T1000 (cell line): ENCODE data around the gene ZC3H12D.

Experiments
- DNase-seq: peaks from one replicate; lab custom pipeline; 2025; ENCODE audit warnings: mixed read lengths; lab: John Stamatoyannopoulos, UW

The ZC3H12D gene

GRCh38 chr6:149414009-149414408 lies 70.8 kb downstream of the ZC3H12D start:
- DNase-seq, result no peak

GRCh38 chr6:149410557-149410956 lies 74.3 kb downstream of the ZC3H12D start:
- DNase-seq, result no peak

GRCh38 chr6:149409617-149410016 lies 75.2 kb downstream of the ZC3H12D start:
- no peak for DNase-seq

GRCh38 chr6:149405823-149406765 lies 78.7 kb downstream of the ZC3H12D start:
- no peak for DNase-seq

- DNase-seq, result no peak
These were observed 81.3 kb downstream of the ZC3H12D start for GRCh38 chr6:149403534-149403933.

- DNase-seq, result no peak
These were observed 84.8 kb downstream of the ZC3H12D start, which contains the start of gene SUMO4 for GRCh38 chr6:149400050-149400449. Gene SUMO4 (plus strand): TSS chr6:149400262. CDS start chr6:149400392, 130 bp downstream.

- DNase-seq, result no peak
These were observed 87.4 kb downstream of the ZC3H12D start for GRCh38 chr6:149397384-149397783.
